ENCODE data around the gene EGFR. TPM values are rescaled to one million over a fixed set of nuclear protein-coding genes. Genes with fewer than 3 reads are reported as not detected.

The EGFR gene
- total and polyA plus RNA-seq, 2 donors (not counting 3 experiments of a cell fraction or from before 2014, with no cell fraction given), result 1.5 to 4.1 TPM

DNA sequence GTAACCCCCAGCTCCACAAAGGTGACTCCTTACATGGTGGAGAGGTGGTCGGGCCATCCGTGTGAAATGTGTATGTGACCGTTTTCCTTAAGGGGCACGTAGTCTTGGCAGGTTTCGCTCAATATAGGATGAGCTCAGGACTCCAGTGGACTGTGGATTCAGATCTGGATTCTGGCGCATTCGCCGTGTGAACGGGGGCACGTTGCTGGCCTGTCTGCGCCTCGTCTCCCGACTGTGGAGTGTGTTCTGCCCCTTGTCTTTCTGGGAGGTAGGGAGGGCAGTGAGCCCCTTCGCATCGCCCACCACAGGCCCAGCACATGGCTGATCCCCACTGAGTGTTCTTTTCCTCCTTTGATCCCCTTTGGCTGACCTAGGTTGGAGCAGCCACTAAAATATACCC is 165.1 kb downstream of the EGFR start:
- Histone ChIP-seq H3K27ac (ENCODE audit: insufficient read depth, low read depth, low read length) (no peak overlapping the region), H3K9me3 (replicated peaks; ENCODE audit: control insufficient read depth, insufficient read depth, low read length) (no peaks in the 10 kb centered on the region), H2AFZ (ENCODE audit: low read depth, low read length) (no peak overlapping the region), H3K4me1 (ENCODE audit: control insufficient read depth, extremely low read depth, insufficient read depth, low read length) (peaks cover 23% of the 10 kb centered on the region), H3K4me2 (ENCODE audit: insufficient read depth, low read length) (no peak overlapping the region), H3K79me2 (ENCODE audit: control insufficient read depth, insufficient read depth, low read length) (no peaks in the 10 kb centered on the region), H3K9me1 (replicated peaks; ENCODE audit: control insufficient read depth, extremely low read depth, insufficient read depth, low read length) (no peaks in the 10 kb centered on the region), H3K36me3 (ENCODE audit: control insufficient read depth in 2 of 2, extremely low read depth in 1 of 2, insufficient read depth in 2 of 2, low read length in 2 of 2) (no peaks in the 10 kb centered on the region), H3K9ac (replicated peaks; ENCODE audit: extremely low read depth, insufficient read depth, low read length) (no peak overlapping the region), H4K20me1 (replicated peaks; ENCODE audit: control insufficient read depth, extremely low read depth, insufficient read depth, low read length) (no peaks in the 10 kb centered on the region), H3K4me3 (replicated peaks in 1 of 3; ENCODE audit: insufficient read depth in 1 of 3, low read depth in 1 of 3, low read length in 3 of 3) (no peak overlapping the region), H3K27me3 (ENCODE audit: control insufficient read depth in 2 of 2, insufficient read depth in 2 of 2, low read length in 2 of 2) (no peaks in the 10 kb centered on the region)
- TF ChIP-seq, protein P1, sequence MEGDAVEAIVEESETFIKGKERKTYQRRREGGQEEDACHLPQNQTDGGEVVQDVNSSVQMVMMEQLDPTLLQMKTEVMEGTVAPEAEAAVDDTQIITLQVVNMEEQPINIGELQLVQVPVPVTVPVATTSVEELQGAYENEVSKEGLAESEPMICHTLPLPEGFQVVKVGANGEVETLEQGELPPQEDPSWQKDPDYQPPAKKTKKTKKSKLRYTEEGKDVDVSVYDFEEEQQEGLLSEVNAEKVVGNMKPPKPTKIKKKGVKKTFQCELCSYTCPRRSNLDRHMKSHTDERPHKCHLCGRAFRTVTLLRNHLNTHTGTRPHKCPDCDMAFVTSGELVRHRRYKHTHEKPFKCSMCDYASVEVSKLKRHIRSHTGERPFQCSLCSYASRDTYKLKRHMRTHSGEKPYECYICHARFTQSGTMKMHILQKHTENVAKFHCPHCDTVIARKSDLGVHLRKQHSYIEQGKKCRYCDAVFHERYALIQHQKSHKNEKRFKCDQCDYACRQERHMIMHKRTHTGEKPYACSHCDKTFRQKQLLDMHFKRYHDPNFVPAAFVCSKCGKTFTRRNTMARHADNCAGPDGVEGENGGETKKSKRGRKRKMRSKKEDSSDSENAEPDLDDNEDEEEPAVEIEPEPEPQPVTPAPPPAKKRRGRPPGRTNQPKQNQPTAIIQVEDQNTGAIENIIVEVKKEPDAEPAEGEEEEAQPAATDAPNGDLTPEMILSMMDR (IDR thresholded peaks at IDR 0.05; ENCODE audit: extremely low read depth in 1 of 2, insufficient read depth in 1 of 2, low read depth in 1 of 2, low read length in 2 of 2), result no peak
- TF ChIP-seq MYC (IDR thresholded peaks at IDR 0.05; ENCODE audit: low read depth, low read length) (no peak), POLR2A (IDR thresholded peaks at IDR 0.05; ENCODE audit: low read depth, low read length) (no peak), FOS (IDR thresholded peaks at IDR 0.05; ENCODE audit: borderline replicate concordance, insufficient read depth, low read length) (no peak), POLR2AphosphoS5 (IDR thresholded peaks at IDR 0.05; ENCODE audit: insufficient read depth, low read depth, low read length) (no peak), JUN (IDR thresholded peaks at IDR 0.05; ENCODE audit: borderline replicate concordance, insufficient read depth, insufficient read length, low read depth) (no peak), GATA2 (IDR thresholded peaks at IDR 0.05; ENCODE audit: insufficient read depth, insufficient read length, low read depth, low read length) (no peak), EZH2 (IDR thresholded peaks at IDR 0.05; ENCODE audit: borderline replicate concordance, low read depth, low read length, severe bottlenecking) (no peak)
- TF ChIP-seq, protein P2, sequence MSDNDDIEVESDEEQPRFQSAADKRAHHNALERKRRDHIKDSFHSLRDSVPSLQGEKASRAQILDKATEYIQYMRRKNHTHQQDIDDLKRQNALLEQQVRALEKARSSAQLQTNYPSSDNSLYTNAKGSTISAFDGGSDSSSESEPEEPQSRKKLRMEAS (IDR thresholded peaks at IDR 0.05; ENCODE audit: insufficient read depth, insufficient read length), result no peak
- FAIRE-seq, result no peak
- intact Hi-C loops (cut with micrococcal nuclease) (no loop called here), dilution Hi-C loops (cut with MboI; ENCODE audit: extremely low pct_ligation_motif_present, low sequenced_read_pairs) (no loop called here)
- BruUV-seq (replicated peaks), result no TSS peak
- POLR2A ChIA-PET, result no interaction called here
- CTCF ChIA-PET, result no interaction called here
- no peak for DNase-seq (ENCODE audit: low read depth, low spot score)

Measured in endothelial cell of umbilical vein (primary cell).